Endodermal cell (in vitro differentiated cells): ENCODE results near the gene SPACA9. TPM values are rescaled to one million over a fixed set of nuclear protein-coding genes. Genes with fewer than 3 reads are reported as not detected.

Source experiments
- DNase-seq: peaks from one replicate; pipeline ENCODE4 v3.0.0-alpha.2; 2017
- H3K27ac ChIP-seq: 2 replicates; pipeline ENCODE4 v1.5.1; 2013; ENCODE audit warnings: mild to moderate bottlenecking, low read depth, low read length, moderate library complexity
- H3K27me3 ChIP-seq: 2 replicates; pipeline ENCODE4 v1.6.1; 2013; ENCODE audit warnings: mild to moderate bottlenecking, low read length, moderate library complexity; ENCODE audit not compliant: insufficient read depth, control insufficient read depth, poor library complexity, severe bottlenecking
- H3K36me3 ChIP-seq: 2 replicates; pipeline ENCODE4 v1.7.0; 2013; ENCODE audit warnings: mild to moderate bottlenecking, low read length, moderate library complexity; ENCODE audit not compliant: control insufficient read depth, insufficient read depth
- H3K4me1 ChIP-seq: one replicate; pipeline ENCODE4 v1.7.0; 2013; ENCODE audit warnings: low read length; ENCODE audit not compliant: control insufficient read depth, insufficient read depth
- H3K4me3 ChIP-seq: 2 replicates; pipeline ENCODE4 v1.5.1; 2013; ENCODE audit warnings: mild to moderate bottlenecking, low read length, moderate library complexity
- H3K9ac ChIP-seq: 2 replicates; pipeline ENCODE4 v1.6.1; 2013; ENCODE audit warnings: mild to moderate bottlenecking, low read length, moderate library complexity; ENCODE audit not compliant: poor library complexity, severe bottlenecking; ENCODE audit errors: extremely low read depth
- H3K9me3 ChIP-seq: 2 replicates; pipeline ENCODE4 v1.6.1; 2013; ENCODE audit warnings: mild to moderate bottlenecking, low read length, moderate library complexity; ENCODE audit not compliant: control insufficient read depth
- H3K27ac Mint-ChIP-seq: 2 replicates; pipeline ENCODE4 v1.8.0; 2020; ENCODE audit warnings: mixed read lengths
- H3K27me3 Mint-ChIP-seq: 2 replicates; pipeline ENCODE4 v1.8.0; 2021; ENCODE audit warnings: mild to moderate bottlenecking, mixed read lengths; ENCODE audit not compliant: insufficient read depth
- H3K36me3 Mint-ChIP-seq: 2 replicates; pipeline ENCODE4 v1.8.0; 2020; ENCODE audit warnings: low read depth, mixed read lengths
- H3K4me1 Mint-ChIP-seq: 2 replicates; pipeline ENCODE4 v1.8.0; 2020; ENCODE audit warnings: mixed read lengths
- H3K4me3 Mint-ChIP-seq: 2 replicates; pipeline ENCODE4 v1.8.0; 2020; ENCODE audit warnings: mild to moderate bottlenecking, moderate library complexity, mixed read lengths
- H3K9me3 Mint-ChIP-seq: 2 replicates; pipeline ENCODE4 v1.8.0; 2020; ENCODE audit warnings: mild to moderate bottlenecking, mixed read lengths
- WGBS, 2 experiments: methylation state at CpG; one replicate each; pipeline versions ENCODE4 v1.1.5 to v1.1.7; 2013; ENCODE audit warnings: missing lambda C conversion rate in 2 of 2, mixed read lengths in 1 of 2; ENCODE audit not compliant: insufficient coverage in 1 of 2, insufficient read length in 1 of 2; 5-methylcytosine and 5-hydroxymethylcytosine counted together
- long read RNA-seq, 4 experiments: library from polyadenylated mRNA in 2 of 4; library from RNA in 1 of 4; library from capped mRNA in 1 of 4; stranded (forward) in 3 of 4; unstranded in 1 of 4; transcript quantifications; one replicate each; pipeline ENCODE4 v2.0.0, GENCODE V29; 2020 to 2021; ENCODE audit warnings: inconsistent platforms in 1 of 4
- polyA plus RNA-seq, 2 experiments: library from polyadenylated mRNA; stranded (reverse); fragments of 50-300 nt; gene quantifications; one replicate each; pipeline ENCODE4 v1.2.3, GENCODE V29; 2013
- total RNA-seq, 2 donors: library from RNA; stranded (reverse); fragmentation: NEBNext Ultra II Directional in 1 of 2; extraction: Animal tissue kit (Norgen Biotek cat#: 25700) in 1 of 2; gene quantifications; 2 replicates in 1 of 2; 3 replicates in 1 of 2; pipeline ENCODE4 v1.2.1, GENCODE V29; 2021
- TF ChIP-seq, protein P1 (sequence below): fragments of 200-600 bp; sonication (generic); conservative IDR thresholded peaks from 2 replicates; pipeline ENCODE4 v1.5.0; 2021; ENCODE audit warnings: antibody characterized with exemption, mild to moderate bottlenecking

Gene SPACA9
- total RNA-seq, result 1 to 10 TPM; 3.1 to 3.4 TPM
- polyA plus RNA-seq (2013, experiment 1 of 2), result 6.0 TPM
- 6.4 TPM for polyA plus RNA-seq (2013, experiment 2 of 2)
- long read RNA-seq, experiment 1, partial matches to known transcripts, result 3 of 5 reads
- long read RNA-seq, experiment 1, other reads (novel, unspliced or antisense), result 2 of 5 reads
- long read RNA-seq, experiment 2, partial matches to known transcripts, result 0 of 2 reads
- long read RNA-seq, experiment 2, other reads (novel, unspliced or antisense), result 0 of 2 reads
- long read RNA-seq, experiment 3, partial matches to known transcripts, result 0 of 4 reads
- long read RNA-seq, experiment 3, other reads (novel, unspliced or antisense), result 1 of 4 reads
- long read RNA-seq, experiment 4, partial matches to known transcripts, result 0 of 1 reads
- long read RNA-seq, experiment 4, other reads (novel, unspliced or antisense), result 1 of 1 reads

DNA sequence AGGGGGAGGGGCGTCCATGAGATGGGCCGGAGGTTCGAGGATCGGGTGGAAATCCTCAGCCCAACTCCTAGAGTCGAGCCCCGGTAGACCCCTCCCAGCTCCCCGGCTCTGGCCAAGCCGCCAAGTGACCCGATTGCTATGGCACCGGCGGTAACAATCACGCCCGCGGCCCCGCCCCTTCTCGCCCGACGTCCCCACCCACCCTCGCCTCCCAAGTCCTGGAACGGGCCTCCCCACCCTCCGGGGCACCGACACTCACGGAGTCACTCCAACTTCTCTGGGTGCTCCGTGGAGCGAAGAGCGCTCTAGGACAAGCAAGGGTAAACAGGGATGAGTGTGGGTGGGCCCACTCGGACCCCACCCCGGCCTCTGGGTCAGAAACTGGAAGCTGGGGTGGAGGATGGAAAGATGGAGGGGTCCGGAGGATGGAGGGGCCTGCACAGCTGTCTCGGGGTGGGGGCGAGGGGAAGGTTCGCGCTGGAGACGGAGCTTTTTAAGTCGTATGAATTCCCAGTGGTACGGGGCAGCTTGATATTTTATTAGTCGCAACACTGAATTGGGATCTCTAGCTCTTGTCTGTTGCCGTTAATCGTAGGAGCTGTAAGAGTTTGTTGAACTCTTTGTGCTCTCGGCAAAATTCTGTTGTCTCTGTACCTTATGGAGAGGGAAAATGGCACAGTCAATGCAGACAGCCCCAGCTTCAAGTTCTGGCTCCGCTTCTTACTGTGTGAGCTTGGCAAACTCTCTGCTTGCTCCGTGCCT lies at the start of gene SPACA9:
Gene SPACA9 (plus strand): TSS at position 204 of the 762 bp plus-strand sequence. CDS start 5,050 bp downstream, outside the sequence.
- 29 to 68% methylated on average over 14 to 42 of the region's 42 CpGs for WGBS, 2 experiments
- peak within 1 kb of the TSS; percentile 74 for H3K27ac Mint-ChIP-seq
- Histone ChIP-seq H3K4me1 (no peaks in the 10 kb centered on the region), H3K4me3 (peak within 1 kb of the TSS; percentile 93), H3K27me3 (peaks cover 24% of the 10 kb centered on the region), H3K36me3 (no peaks in the 10 kb centered on the region), H3K27ac (peak within 1 kb of the TSS; percentile 24), H3K9me3 (no peaks in the 10 kb centered on the region), H3K9ac (peak within 1 kb of the TSS; percentile 92)
- TF ChIP-seq, protein P1, sequence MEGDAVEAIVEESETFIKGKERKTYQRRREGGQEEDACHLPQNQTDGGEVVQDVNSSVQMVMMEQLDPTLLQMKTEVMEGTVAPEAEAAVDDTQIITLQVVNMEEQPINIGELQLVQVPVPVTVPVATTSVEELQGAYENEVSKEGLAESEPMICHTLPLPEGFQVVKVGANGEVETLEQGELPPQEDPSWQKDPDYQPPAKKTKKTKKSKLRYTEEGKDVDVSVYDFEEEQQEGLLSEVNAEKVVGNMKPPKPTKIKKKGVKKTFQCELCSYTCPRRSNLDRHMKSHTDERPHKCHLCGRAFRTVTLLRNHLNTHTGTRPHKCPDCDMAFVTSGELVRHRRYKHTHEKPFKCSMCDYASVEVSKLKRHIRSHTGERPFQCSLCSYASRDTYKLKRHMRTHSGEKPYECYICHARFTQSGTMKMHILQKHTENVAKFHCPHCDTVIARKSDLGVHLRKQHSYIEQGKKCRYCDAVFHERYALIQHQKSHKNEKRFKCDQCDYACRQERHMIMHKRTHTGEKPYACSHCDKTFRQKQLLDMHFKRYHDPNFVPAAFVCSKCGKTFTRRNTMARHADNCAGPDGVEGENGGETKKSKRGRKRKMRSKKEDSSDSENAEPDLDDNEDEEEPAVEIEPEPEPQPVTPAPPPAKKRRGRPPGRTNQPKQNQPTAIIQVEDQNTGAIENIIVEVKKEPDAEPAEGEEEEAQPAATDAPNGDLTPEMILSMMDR, result no peak
- H3K27me3 Mint-ChIP-seq, result peaks cover 34% of the 10 kb centered on the region
- H3K4me3 Mint-ChIP-seq, result peak within 1 kb of the TSS; percentile 75
- no peaks in the 10 kb centered on the region for H3K36me3 Mint-ChIP-seq
- H3K4me1 Mint-ChIP-seq, result no peaks in the 10 kb centered on the region
- DNase-seq, result peak; percentile 83
- no peaks in the 10 kb centered on the region for H3K9me3 Mint-ChIP-seq

DNA sequence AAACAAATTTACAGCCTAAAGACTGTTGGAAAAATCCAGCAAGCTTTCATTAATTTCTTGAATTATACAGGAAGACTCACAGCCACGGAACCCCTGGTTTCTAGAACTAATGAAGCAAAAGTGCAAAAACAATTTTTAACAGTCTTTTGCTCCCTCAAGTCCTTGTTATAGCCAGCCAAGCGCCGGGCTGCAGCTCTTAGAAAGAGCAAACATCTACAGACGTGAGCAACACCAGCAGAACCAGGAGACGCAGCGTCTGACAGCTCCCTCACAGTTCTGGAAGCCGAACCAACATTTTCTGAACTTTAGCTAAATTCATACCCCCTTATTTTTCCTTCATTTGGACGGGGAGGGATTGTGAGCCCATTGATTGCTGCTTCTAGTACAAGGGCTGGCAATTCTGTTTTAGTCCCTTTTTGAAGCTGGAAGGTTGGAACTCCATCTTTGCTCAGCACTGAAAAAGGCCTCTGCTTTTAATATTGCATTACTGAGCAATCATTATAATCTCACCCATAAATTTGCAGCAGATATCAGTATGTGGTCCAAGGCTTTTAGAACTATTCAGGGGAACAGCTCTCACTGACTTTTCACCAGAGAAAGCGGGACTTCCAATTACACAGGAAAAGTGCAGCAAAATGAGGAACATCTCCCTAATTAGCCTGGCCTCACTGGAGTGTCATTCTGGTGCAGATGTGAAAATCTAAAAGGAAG lies 46.4 kb upstream of the SPACA9 start:
- Histone ChIP-seq H3K4me1 (no peaks in the 10 kb centered on the region), H3K36me3 (no peaks in the 10 kb centered on the region), H3K9ac (no peak overlapping the region), H3K9me3 (no peaks in the 10 kb centered on the region), H3K27me3 (no peaks in the 10 kb centered on the region), H3K4me3 (no peak overlapping the region), H3K27ac (no peak overlapping the region)
- Mint-ChIP-seq H3K27ac (no peak overlapping the region), H3K27me3 (no peaks in the 10 kb centered on the region), H3K36me3 (no peaks in the 10 kb centered on the region), H3K9me3 (no peaks in the 10 kb centered on the region), H3K4me3 (no peak overlapping the region), H3K4me1 (no peaks in the 10 kb centered on the region)
- no peak for DNase-seq
- TF ChIP-seq, protein P1, result no peak
- WGBS, 2 experiments, result 80 to 88% methylated on average over 4 to 9 of the region's 9 CpGs

DNA sequence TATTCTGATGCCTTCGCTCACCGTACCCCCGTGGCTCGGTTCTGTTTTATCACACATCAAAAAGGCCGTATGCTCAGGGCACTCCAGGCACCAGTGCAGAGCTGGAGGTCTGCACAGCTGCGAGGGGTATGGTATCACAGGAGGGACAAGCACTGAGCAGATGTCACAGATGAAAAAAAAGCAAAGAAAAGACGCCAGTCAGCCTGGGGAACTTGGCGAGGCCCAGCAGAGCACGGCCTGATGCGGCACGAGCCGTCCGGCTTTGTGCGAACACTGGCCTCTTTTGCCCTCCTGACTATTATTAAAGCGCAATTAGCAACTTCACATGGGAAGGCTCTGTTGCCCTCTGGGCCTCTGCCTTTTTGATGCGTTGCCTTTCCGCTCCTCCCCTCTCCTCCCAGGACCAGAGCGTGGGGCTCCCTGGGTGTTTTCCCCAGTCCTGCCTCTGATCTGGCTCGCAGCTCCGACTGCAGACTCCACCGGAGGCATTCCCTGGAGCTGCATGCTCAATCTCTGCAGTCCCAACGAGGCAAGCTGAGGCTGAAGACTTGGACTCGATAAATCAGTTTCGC lies 45.1 kb upstream of the SPACA9 start:
- TF ChIP-seq, protein P1, result no peak
- 66 to 87% methylated on average over 23 to 24 of the region's 24 CpGs for WGBS, 2 experiments
- no peaks in the 10 kb centered on the region for H3K4me1 ChIP-seq
- Mint-ChIP-seq H3K4me3 (no peak overlapping the region), H3K27me3 (no peaks in the 10 kb centered on the region), H3K4me1 (no peaks in the 10 kb centered on the region), H3K27ac (no peak overlapping the region), H3K9me3 (no peaks in the 10 kb centered on the region), H3K36me3 (no peaks in the 10 kb centered on the region)
- H3K9me3 ChIP-seq, result no peaks in the 10 kb centered on the region
- DNase-seq, result no peak
- no peak overlapping the region for H3K4me3 ChIP-seq
- no peaks in the 10 kb centered on the region for H3K27me3 ChIP-seq
- H3K36me3 ChIP-seq, result no peaks in the 10 kb centered on the region
- no peak overlapping the region for H3K9ac ChIP-seq
- H3K27ac ChIP-seq, result peak overlapping the region; percentile 84
